GM19452 (cell line): Measurements from ENCODE around the gene ZNF32.
"Not testable (repeated sequence)": the region's sequence is repeated elsewhere in the genome, so short reads cannot be mapped to it uniquely, and the experiment has no call there.

Experiments used
- ATAC-seq: cut with Tn5 transposase; IDR thresholded peaks from one replicate; pipeline ENCODE4 v1.9.1; 2021; ENCODE audit not compliant: unreplicated experiment

ZNF32 gene

DNA sequence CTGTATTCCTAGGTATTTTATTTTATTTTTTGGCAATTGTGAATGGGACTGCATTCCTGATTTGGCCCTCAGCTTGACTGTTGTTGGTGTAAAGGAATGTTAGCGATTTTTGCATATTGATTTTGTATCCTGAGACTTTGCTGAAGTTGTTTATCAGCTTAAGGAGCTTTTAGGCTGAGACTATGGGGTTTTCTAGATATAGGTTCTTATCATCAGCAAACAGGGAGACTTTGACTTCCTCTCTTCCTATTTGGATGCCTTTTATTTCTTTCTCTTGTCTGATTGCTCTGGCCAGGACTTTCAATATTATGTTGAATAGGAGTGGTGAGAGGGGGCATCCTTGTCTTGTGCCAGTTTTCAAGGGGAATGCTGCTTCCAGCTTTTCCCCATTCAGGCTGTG is 12.9 kb downstream of the ZNF32 start:
- ATAC-seq: not testable (repeated sequence)

DNA sequence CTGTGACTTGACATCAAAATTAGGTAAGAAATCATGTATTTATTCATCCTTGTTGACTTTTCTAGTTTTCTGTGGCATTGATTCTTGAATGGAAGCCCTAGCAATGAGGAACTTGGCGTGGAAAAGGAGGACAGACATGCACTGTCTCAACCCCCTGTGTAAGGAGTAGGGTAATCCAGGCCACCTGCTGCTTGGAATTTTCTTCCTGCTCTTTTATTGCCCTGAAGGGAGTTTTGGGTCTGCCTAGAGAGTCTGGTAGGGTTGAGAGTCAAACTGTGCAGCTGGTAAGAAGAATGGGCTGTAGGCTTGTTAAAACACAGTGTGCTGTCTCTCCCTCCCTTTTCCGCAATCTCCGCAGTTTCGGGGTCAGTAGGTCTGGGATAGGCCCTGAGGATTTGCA is 19.7 kb downstream of the ZNF32 start:
- no peak for ATAC-seq

DNA sequence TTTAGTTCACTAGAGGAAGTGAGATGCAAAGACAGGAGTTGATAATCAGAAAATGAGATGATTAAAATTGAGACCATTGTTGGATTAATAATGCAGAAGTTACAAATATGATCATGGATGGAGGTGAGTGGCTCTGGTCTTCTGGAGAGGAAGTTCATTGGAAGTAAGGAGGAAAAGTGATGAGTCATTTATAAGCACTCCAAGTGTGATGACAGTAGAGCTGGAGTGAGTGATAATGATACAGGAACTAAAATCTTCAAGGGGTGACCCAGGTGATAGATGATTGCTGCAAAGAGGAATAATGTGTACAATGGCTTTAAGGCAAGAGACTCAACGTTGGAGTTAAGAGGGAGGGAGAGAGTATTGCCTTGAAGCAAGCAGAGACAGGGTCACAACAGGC is 20.7 kb downstream of the ZNF32 start:
- ATAC-seq: no peak

DNA sequence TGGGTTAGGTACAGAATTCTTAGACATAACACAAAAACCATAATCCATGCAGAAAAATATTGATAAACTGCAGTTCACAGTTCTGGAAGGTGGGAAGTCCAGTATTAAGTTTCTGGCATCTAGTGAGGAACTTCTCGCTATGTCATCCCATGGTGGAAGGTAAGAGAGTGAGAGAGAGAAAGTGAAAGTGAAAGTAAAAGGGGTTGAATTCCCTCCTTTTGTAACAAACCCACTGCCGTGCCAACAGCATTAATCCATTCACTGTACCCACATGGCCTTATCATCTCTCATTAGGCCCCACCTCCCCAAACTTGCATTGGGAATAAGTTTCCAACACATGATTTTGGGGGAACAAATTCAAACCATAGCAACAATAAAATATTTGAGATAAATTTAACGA is 25.3 kb downstream of the ZNF32 start:
- ATAC-seq: no peak

DNA sequence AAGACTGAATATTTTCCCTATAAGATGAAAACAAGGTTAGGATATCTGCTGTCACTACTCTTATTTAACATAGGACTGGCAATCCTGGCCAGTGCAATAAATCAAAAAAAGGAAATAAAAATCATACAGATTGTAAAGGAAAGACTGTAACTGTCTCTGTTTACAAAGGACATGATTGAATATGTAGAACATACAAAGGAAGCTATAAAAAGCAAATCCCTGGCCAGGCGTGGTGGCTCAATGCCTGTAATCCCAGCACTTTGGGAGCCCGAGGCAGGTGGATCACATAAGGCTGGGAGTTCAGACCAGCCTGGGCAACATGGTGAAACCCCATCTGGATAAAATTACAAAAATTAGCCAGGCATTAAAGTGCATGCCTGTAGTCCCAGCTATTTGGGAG is 26.6 kb downstream of the ZNF32 start:
- no peak for ATAC-seq

DNA sequence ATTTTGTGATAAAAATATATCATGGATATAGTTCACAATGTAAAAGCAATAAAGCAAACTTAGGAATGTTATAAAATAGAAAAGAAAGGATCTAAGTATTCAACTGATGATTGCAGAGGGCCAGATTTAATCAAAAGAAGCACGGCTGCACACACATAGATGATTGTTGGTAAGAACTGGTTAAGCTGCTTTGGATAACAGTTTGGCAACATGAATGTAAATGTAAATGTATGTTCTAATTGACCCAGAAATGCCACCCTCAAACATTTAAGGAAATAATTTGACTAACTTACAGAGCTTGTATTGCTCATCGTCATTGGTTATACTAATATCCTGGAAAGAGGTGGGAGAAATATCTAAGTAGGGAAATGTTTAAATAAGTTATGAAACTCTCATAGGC is 29.3 kb downstream of the ZNF32 start:
- no peak for ATAC-seq

DNA sequence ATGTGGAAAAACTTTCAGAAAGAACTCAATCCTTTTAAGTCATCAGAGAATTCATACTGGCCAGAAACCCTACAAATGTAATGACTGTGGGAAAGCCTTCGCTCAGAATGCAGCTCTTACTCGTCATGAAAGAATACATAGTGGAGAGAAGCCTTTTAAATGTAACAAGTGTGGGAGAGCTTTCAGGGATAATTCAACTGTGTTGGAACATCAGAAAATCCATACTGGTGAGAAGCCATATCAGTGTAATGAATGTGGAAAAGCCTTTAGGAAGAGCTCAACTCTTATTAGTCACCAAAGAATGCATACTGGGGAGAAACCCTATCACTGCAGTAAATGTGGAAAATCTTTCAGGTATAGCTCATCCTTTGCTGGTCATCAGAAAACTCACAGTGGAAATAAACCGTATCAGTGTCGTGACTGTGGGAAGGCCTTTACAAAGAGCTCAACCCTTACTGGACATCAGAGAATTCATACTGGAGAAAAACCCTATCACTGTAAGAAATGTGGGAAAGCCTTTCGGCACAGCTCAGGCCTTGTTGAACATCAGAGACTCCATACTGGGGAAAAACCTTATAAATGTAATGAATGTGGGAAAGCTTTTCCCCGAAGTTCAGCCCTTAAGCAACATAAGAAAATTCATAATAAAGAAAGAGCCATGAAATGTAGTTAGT is 31.8 kb downstream of the ZNF32 start:
- ATAC-seq: no peak

DNA sequence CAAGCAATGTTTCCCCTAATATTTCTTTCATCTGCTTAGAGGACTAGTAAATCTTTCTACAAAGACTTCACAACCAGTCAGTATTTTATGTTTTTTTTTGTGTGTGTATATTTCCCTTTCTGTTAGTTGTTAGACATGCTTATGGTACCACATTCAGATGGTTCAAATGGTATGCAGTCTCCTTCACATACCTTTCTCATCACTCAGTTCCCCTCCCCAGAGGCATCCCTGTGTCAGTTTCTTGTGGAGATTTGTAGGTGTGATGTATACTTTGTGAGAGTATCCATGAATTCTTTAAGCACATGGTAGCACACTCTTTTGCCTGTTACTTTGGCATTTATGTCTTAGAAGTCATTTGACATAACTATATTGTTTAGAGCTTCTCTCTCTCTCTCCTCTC is 38.0 kb downstream of the ZNF32 start:
- ATAC-seq: no peak

DNA sequence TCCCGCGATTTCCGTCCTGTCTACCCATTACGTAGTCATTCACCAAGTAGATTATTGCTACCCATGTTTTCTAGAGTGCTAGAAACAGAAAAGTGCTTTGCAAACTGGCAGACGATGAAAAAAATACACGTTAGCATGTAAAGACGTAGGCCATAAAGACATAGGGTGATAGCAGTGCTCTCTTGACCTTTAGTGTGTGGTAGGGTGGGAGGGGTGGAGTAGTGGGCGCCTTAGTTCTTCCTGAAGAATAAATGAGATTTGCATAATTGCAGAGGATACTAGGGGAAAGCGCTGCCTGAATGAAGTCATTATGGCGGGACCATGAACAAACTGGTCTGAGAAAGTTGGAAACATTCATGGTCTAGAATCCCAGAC is 41.5 kb downstream of the ZNF32 start:
- ATAC-seq: no peak

DNA sequence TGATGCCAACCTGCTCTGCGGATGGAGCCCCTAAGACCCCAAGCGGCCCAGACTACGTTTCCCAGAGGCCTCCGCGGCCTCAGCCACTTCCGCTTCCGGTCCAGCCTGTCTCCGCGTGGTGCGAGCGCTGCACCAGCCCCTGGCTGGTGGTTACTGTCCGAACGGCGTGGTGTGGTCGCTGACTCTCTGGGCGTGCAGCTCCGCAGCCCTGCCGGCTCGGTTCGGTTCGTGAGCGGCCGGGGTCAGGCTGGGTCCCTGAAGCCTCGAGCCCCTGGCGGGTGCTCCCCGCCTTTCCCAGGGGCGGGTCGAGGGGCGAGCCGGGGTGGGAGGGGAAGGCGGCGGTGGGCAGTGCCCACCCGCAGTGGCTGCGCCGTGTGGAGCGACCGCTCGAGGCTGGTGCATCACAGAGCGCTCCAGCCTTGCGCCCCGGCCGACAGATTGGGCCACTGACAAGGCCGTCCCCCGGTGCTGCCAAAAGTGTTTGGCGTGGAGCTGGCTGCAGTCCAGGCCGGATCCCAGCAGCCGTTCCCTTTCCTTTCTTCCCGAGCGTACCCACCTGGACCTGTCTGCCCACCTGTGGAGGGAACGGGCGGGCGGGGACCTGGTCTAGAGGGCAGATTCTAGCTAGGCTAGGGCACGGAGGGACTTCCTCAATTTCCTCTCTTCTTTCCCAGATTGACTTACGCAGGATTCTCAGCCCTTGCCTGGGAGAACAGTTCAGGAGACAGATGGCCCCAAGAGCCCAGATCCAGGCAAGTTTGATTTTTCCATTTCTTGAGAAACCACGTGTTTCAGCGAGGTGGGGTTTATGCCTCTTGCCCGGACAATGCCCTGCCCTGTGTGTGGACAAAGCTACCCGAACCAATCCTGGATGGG is 42.1 kb downstream of the ZNF32 start, which contains the start of gene ZNF485:
ZNF485 (plus strand) TSS at position 116 of the 876 bp plus-strand sequence; CDS start at position 729, 613 bp downstream.
- peak; percentile 99 for ATAC-seq

DNA sequence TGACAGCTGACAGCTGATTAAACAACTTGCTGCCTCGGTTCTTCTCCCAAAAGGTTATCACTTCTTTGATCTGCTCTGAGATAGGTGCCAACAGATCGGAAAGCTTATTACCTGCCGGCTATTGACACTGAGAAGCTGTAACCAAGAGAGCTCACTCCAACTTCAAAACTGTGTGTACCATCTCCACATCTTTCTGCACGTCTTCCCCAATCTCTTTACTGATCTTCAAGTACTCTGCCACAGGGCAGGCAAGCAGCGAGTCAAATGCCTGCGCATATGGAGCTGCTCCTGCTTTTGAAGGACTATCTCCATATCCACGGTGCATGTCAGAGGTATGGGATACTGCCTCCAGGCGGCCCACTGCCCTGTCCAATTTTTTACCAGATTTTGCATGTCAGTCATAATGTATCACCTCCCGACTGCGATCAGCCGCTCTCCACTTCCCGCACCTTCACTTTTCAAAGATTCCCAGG is 42.8 kb downstream of the ZNF32 start:
- peak; percentile 10 for ATAC-seq

DNA sequence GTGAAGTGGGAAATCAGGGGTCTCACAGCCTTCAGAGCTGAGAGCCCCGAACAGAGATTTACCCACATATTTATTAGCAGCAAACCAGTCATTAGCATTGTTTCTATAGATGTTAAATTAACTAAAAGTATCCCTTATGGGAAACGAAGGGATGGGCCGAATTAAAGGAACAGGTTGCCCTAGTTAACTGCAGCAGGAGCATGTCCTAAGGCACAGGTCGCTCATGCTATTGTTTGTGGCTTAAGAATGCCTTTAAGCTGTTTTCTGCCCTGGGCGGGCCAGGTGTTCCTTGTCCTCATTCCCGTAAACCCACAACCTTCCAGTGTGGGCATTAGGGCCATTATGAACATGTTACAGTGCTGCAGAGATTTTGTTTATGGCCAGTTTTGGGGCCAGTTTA is 47.1 kb downstream of the ZNF32 start:
- ATAC-seq: not testable (repeated sequence)

DNA sequence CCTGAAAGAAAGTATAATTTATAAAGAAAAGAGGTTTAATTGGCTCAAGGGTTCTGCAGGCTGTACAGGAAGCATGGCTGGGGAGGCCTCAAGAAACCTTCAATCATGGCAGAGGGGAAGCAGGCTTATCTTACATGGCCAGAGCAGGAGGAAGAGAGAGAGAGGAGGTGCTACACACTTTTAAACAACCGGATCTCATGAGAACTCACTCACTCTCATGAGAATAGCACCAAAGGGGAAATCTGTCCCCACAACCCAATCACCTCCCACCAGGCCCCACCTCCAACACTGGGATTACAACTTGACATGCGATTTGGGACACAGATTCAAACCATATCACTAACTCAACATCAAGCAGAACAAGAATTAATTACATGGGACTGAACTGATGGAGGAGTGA is 49.3 kb downstream of the ZNF32 start:
- ATAC-seq: no peak

DNA sequence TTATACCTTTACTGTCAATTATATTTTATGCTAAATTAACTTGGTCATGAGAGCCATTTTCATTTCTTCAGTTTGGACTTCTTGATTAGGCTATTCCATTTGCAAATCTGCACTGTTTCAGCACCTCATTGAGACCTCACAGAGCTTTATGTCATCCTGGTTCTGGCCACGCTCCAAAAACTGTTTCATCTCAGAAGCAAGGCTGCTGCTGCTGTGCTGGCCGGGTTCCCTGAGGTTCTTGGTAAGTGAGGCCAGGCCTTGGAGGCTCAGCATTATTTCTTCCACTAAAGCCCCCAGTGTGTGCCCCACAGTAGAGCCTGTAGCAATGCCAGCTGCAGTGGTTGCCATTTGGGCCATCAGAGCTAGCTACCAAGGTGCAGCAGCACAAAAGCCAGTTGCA is 50.2 kb downstream of the ZNF32 start:
- ATAC-seq: no peak

DNA sequence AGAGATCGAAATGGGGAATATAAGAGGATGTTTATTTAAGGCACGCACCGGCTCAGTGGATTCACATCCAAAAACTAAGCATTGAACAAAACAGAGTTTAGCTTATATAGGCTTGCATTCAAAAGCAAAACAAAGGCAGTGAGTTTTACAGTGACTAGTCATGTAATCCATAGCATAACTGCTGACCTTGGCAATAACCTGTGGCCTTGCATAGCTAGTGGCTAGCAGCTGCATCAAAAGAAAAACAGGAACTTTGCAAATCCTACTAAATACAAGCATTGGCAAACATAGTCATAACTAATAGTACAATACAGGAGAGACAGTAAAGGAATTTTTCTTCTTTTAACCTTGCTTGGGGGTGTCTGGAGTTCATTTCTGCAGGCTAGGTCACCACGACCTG is 52.1 kb downstream of the ZNF32 start:
- ATAC-seq: no peak

DNA sequence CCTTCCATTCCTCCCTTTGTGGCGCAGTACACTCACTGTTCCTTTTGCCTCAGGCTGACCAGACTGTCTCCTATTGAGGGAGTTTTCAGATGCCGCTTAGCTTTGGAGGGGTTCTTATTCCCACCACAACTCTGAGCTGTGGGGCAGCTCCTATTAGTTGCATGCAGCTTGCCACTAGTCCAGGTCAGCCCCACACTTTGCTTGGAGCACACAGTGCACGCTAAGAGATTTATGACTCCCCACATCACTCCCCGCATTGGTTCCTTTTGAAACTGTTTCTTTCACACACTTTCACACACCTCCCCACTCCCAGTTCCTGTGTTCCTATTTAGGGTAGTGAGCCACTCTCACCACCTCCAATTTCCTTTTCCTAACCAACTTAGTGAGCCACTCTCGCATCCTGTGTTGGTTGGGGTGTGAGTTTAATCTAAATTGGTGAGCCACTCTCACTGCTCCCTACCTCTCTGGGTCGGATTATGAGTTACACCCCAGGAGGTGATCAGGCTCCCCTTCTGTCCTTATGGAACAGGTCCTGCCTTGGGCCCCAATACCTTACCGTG is 52.9 kb downstream of the ZNF32 start:
- peak; percentile 44 for ATAC-seq

DNA sequence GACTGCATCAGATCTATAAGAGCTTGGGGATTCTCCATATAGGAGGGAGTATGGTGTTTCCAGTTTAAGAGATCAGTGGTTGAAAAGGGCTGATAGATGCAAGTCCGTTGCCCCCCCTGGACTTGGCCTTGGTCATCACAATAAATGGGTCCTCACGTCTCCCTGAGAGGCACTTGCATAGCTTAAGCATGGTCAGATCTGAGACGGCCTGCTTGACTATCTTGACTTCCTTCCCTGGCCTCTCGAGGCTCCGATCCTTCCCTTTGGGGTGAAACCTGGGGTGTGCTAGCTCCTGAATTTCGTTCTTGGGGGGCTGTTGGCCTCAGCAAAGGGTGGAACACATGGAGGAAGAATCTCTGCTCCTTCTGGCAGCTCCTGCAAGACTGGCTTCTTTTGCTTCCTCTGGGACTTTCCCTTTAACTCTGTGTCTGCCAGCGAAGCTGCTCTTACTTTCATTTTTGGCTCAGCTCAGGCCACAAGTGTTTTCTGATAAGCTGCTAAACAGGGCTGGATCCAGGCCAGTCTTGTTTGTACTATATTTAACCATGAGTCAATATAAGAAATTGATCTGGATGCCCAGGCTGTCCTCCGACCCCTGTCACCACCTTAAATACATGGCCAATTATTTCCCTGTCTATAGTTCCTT is 53.6 kb downstream of the ZNF32 start:
- ATAC-seq: peak; percentile 92
